Measurements from ENCODE around the gene UPF1. TPM values are rescaled to one million over a fixed set of nuclear protein-coding genes. Genes with fewer than 3 reads are reported as not detected.

Gene UPF1
- total and polyA plus RNA-seq, 4 experiments from 2014 or later: 2.6 to 130 (median 74.3) TPM

- ChIA-PET CTCF (ENCODE audit: partially characterized antibody) (no interaction called here), POLR2A (ENCODE audit: partially characterized antibody) (no interaction called here)
- no peak overlapping the region for H3K4me3 Mint-ChIP-seq
- no peak overlapping the region for H3K27ac ChIP-seq (ENCODE audit: low read depth, low read length)
- DNase-seq: no peak
- H3K27ac Mint-ChIP-seq: no peak overlapping the region
- peaks cover 4% of the 10 kb centered on the region for H3K4me1 ChIP-seq (ENCODE audit: insufficient read depth, low read length)
- peaks cover 21 to 27% of the 10 kb centered on the region in 2 donors for H3K36me3 Mint-ChIP-seq
- no peaks in the 10 kb centered on the region for H3K27me3 ChIP-seq (ENCODE audit: insufficient read depth, low read length)
- H3K36me3 ChIP-seq (ENCODE audit: insufficient read depth, low read length): peaks cover 23% of the 10 kb centered on the region
- H3K9me3 ChIP-seq (ENCODE audit: control insufficient read depth in 1 of 2, low read length in 2 of 2): no peaks in the 10 kb centered on the region
- intact Hi-C loops (cut with micrococcal nuclease): loop anchor here (10.0 kb wide), 1 partner anchor 46 kb away; the partner anchor contains the start of genes COPE and DDX49
- no peaks in the 10 kb centered on the region for H3K9me3 Mint-ChIP-seq
- no peak overlapping the region for H3K4me3 ChIP-seq (ENCODE audit: low read length in 2 of 2)
- peaks cover 0 to 3% of the 10 kb centered on the region in 2 donors for H3K27me3 Mint-ChIP-seq
- H3K4me1 Mint-ChIP-seq: peaks cover 8 to 23% (median 12%) of the 10 kb centered on the region in 4 donors
These were observed 37.4 kb downstream of the UPF1 start for GRCh38 chr19:18869023-18869618.

- Histone ChIP-seq H3K4me3 (ENCODE audit: low read length in 2 of 2) (no peak overlapping the region), H3K4me1 (ENCODE audit: insufficient read depth, low read length) (peaks cover 4% of the 10 kb centered on the region), H3K9me3 (ENCODE audit: control insufficient read depth in 1 of 2, low read length in 2 of 2) (no peaks in the 10 kb centered on the region), H3K36me3 (ENCODE audit: insufficient read depth, low read length) (peaks cover 20% of the 10 kb centered on the region), H3K27ac (ENCODE audit: low read depth, low read length) (no peak overlapping the region), H3K27me3 (ENCODE audit: insufficient read depth, low read length) (no peaks in the 10 kb centered on the region)
- peaks cover 0 to 3% of the 10 kb centered on the region in 2 donors for H3K27me3 Mint-ChIP-seq
- ChIA-PET CTCF (ENCODE audit: partially characterized antibody) (no interaction called here), POLR2A (ENCODE audit: partially characterized antibody) (no interaction called here)
- H3K9me3 Mint-ChIP-seq: no peaks in the 10 kb centered on the region
- DNase-seq: no peak
- H3K36me3 Mint-ChIP-seq: peaks cover 18 to 22% of the 10 kb centered on the region in 2 donors
- H3K27ac Mint-ChIP-seq: no peak overlapping the region
- intact Hi-C loops (cut with micrococcal nuclease): loop anchor here (10.0 kb wide), 1 partner anchor 45 kb away; the partner anchor contains the start of genes COPE and DDX49
- no peak overlapping the region for H3K4me3 Mint-ChIP-seq
- peaks cover 8 to 23% (median 12%) of the 10 kb centered on the region in 4 donors for H3K4me1 Mint-ChIP-seq
These were observed 38.2 kb downstream of the UPF1 start for GRCh38 chr19:18869781-18870530.

- Histone ChIP-seq H3K36me3 (ENCODE audit: insufficient read depth, low read length) (peaks cover 15% of the 10 kb centered on the region), H3K4me3 (ENCODE audit: low read length in 2 of 2) (no peak overlapping the region), H3K9me3 (ENCODE audit: control insufficient read depth in 1 of 2, low read length in 2 of 2) (no peaks in the 10 kb centered on the region), H3K27me3 (ENCODE audit: insufficient read depth, low read length) (no peaks in the 10 kb centered on the region), H3K4me1 (ENCODE audit: insufficient read depth, low read length) (peaks cover 4% of the 10 kb centered on the region), H3K27ac (ENCODE audit: low read depth, low read length) (no peak overlapping the region)
- no peak for DNase-seq
- CTCF ChIA-PET (ENCODE audit: partially characterized antibody): no interaction called here
- POLR2A ChIA-PET (ENCODE audit: partially characterized antibody): interaction anchor here (0.6 kb wide), 1 partner anchor 12 kb away, joined by 3 read pairs; no protein-coding TSS in a partner anchor
- intact Hi-C loops (cut with micrococcal nuclease): no loop called here
- Mint-ChIP-seq H3K27ac (peak overlapping the region in 2 of 7 donors; percentile 44 to 78), H3K27me3 (peaks cover 0 to 3% of the 10 kb centered on the region in 2 donors), H3K4me1 (peaks cover 8 to 23% (median 12%) of the 10 kb centered on the region in 4 donors), H3K4me3 (peak overlapping the region in 4 of 8 donors; percentile 4 to 70 (median 34)), H3K36me3 (peaks cover 17 to 18% of the 10 kb centered on the region in 2 donors), H3K9me3 (no peaks in the 10 kb centered on the region)
These were observed 38.9 kb downstream of the UPF1 start for GRCh38 chr19:18870531-18871172.

DNA sequence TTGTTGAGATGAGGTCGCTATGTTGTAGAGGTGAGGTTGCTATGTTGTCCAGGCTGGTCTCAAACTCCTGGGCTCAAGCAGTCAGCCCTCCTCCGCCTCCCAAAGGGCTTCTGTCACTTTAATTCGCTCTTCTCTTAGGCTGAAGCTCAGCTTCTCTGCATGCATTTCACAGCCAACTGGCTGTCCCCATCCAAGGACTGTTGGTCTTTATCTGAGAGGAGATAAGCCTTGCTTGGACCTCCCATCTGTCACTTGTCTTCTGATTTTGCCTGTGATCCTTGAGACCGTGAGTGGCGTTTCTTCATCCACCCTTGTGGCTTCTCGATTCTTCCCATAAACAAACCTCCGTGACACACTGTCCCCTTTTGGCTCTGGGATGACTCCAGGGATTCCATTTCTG is 39.8 kb downstream of the UPF1 start:
- H3K4me3 Mint-ChIP-seq: peak overlapping the region in 1 of 8 donors; percentile 35
- no peak overlapping the region for H3K4me3 ChIP-seq (ENCODE audit: low read length in 2 of 2)
- DNase-seq: no peak
- H3K36me3 Mint-ChIP-seq: peaks cover 9 to 15% of the 10 kb centered on the region in 2 donors
- CTCF ChIA-PET (ENCODE audit: partially characterized antibody): no interaction called here
- H3K27me3 ChIP-seq (ENCODE audit: insufficient read depth, low read length): no peaks in the 10 kb centered on the region
- peaks cover 0 to 3% of the 10 kb centered on the region in 2 donors for H3K27me3 Mint-ChIP-seq
- H3K27ac Mint-ChIP-seq: peak overlapping the region in 3 of 7 donors; percentile 6 to 70 (median 65)
- H3K4me1 ChIP-seq (ENCODE audit: insufficient read depth, low read length): peaks cover 4% of the 10 kb centered on the region
- peaks cover 6 to 23% (median 12%) of the 10 kb centered on the region in 4 donors for H3K4me1 Mint-ChIP-seq
- peaks cover 11% of the 10 kb centered on the region for H3K36me3 ChIP-seq (ENCODE audit: insufficient read depth, low read length)
- no peaks in the 10 kb centered on the region for H3K9me3 ChIP-seq (ENCODE audit: control insufficient read depth in 1 of 2, low read length in 2 of 2)
- H3K9me3 Mint-ChIP-seq: peaks cover 0 to 2% (median 0%) of the 10 kb centered on the region in 8 donors
- no peak overlapping the region for H3K27ac ChIP-seq (ENCODE audit: low read depth, low read length)
- intact Hi-C loops (cut with micrococcal nuclease): no loop called here
- POLR2A ChIA-PET (ENCODE audit: partially characterized antibody): interaction anchor here (0.7 kb wide), 1 partner anchor 34 kb away, joined by 3 read pairs; no protein-coding TSS in a partner anchor

GRCh38 chr19:18875726-18876125 is 44.0 kb downstream of the UPF1 start:
- POLR2A ChIA-PET (ENCODE audit: partially characterized antibody): no interaction called here
- DNase-seq: no peak
- Mint-ChIP-seq H3K4me1 (peaks cover 6 to 11% (median 9%) of the 10 kb centered on the region in 4 donors), H3K36me3 (no peaks in the 10 kb centered on the region), H3K9me3 (peaks cover 0 to 6% (median 0%) of the 10 kb centered on the region in 8 donors), H3K27me3 (peaks cover 0 to 3% of the 10 kb centered on the region in 2 donors), H3K27ac (peak overlapping the region in 1 of 7 donors; percentile 18), H3K4me3 (no peak overlapping the region)
- intact Hi-C loops (cut with micrococcal nuclease): no loop called here
- CTCF ChIA-PET (ENCODE audit: partially characterized antibody): interaction anchor here (0.7 to 2.7 kb wide), 2 partner anchors 9 to 422 kb away, joined by 3 to 14 read pairs; no protein-coding TSS in a partner anchor
- Histone ChIP-seq H3K27me3 (ENCODE audit: insufficient read depth, low read length) (no peaks in the 10 kb centered on the region), H3K9me3 (ENCODE audit: control insufficient read depth in 1 of 2, low read length in 2 of 2) (no peaks in the 10 kb centered on the region), H3K36me3 (ENCODE audit: insufficient read depth, low read length) (no peaks in the 10 kb centered on the region), H3K4me1 (ENCODE audit: insufficient read depth, low read length) (no peaks in the 10 kb centered on the region), H3K27ac (ENCODE audit: low read depth, low read length) (no peak overlapping the region), H3K4me3 (ENCODE audit: low read length in 2 of 2) (no peak overlapping the region)

DNA sequence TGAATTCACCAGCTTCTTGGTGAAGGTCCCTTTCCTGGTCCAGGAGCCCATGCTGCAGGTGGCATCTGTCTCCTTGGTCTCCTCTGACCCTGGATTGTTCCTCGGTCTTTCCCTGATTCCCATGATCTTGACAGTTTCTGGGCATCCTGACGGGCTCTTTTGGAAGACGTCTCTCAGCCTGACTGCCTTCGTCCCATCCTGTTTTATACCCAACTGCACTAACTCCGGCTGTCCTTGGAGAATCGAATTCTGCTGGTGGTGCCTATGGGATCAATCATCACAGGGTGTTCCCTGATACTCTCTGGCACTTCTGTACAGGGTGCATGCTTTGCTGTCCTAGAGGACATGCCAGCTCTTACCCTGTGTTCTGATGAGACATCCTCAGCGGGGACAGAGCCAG is 45.1 kb downstream of the UPF1 start:
- Mint-ChIP-seq H3K27ac (peak overlapping the region in 1 of 7 donors; percentile 47), H3K27me3 (no peaks in the 10 kb centered on the region), H3K36me3 (no peaks in the 10 kb centered on the region), H3K9me3 (peaks cover 0 to 6% (median 0%) of the 10 kb centered on the region in 8 donors), H3K4me3 (no peak overlapping the region), H3K4me1 (peaks cover under 1 to 2% (median 2%) of the 10 kb centered on the region in 4 donors)
- no peak for DNase-seq
- intact Hi-C loops (cut with micrococcal nuclease): no loop called here
- Histone ChIP-seq H3K4me3 (ENCODE audit: low read length in 2 of 2) (no peak overlapping the region), H3K27ac (ENCODE audit: low read depth, low read length) (no peak overlapping the region), H3K27me3 (ENCODE audit: insufficient read depth, low read length) (no peaks in the 10 kb centered on the region), H3K36me3 (ENCODE audit: insufficient read depth, low read length) (no peaks in the 10 kb centered on the region), H3K9me3 (ENCODE audit: control insufficient read depth in 1 of 2, low read length in 2 of 2) (no peaks in the 10 kb centered on the region), H3K4me1 (ENCODE audit: insufficient read depth, low read length) (no peaks in the 10 kb centered on the region)
- CTCF ChIA-PET (ENCODE audit: partially characterized antibody): interaction anchor here (0.9 to 2.7 kb wide), 2 partner anchors 10 to 283 kb away, joined by 3 to 14 read pairs; no protein-coding TSS in a partner anchor
- POLR2A ChIA-PET (ENCODE audit: partially characterized antibody): no interaction called here

All from CD4-positive, alpha-beta memory T cell (primary cell).